A549 (cell line): ENCODE measurements around the gene TMSB10.
"Not testable (repeated sequence)": the region's sequence is repeated elsewhere in the genome, so short reads cannot be mapped to it uniquely, and the experiment has no call there.

Experiments
- CBX2 ChIP-seq: fragments of 200-600 bp; sonication (generic); IDR thresholded peaks from 2 replicates; pipeline ENCODE4 v1.6.1; 2016; ENCODE audit warnings: low read depth, mild to moderate bottlenecking, borderline replicate concordance
- CHD2 ChIP-seq: fragments of 150-350 bp; IDR thresholded peaks from 2 replicates; pipeline ENCODE4 v1.6.1; 2014; ENCODE audit warnings: low read length; ENCODE audit not compliant: partially characterized antibody
- MAFK ChIP-seq: fragments of 450-650 bp; IDR thresholded peaks from 2 replicates; pipeline ENCODE4 v1.6.1; 2014; ENCODE audit not compliant: partially characterized antibody
- PHF8 ChIP-seq: fragments of 200-600 bp; sonication (generic); IDR thresholded peaks from 2 replicates; pipeline ENCODE4 v1.6.1; 2016; ENCODE audit warnings: low read depth, mild to moderate bottlenecking, antibody characterized with exemption, moderate library complexity, borderline replicate concordance
- POLR2A ChIP-seq: IDR thresholded peaks from 2 replicates; pipeline ENCODE4 v1.6.1; 2012; ENCODE audit warnings: mild to moderate bottlenecking, low read length
- ZSCAN20 ChIP-seq: fragments of 250-450 bp; sonication (Bioruptor Pico); IDR thresholded peaks from 2 replicates; pipeline ENCODE4 v1.8.0; 2022; ENCODE audit warnings: mild to moderate bottlenecking, moderate library complexity
- TF ChIP-seq, protein P1 (sequence below): fragments of >200 bp; sonication (Bioruptor Twin); formaldehyde crosslinking; IDR thresholded peaks from 3 replicates; pipeline ENCODE4 v1.5.1; 2016
- TF ChIP-seq, protein P2 (sequence below): fragments of 200-600 bp; sonication (generic); IDR thresholded peaks from 2 replicates; pipeline ENCODE4 v1.6.1; 2016; ENCODE audit warnings: antibody characterized with exemption, mild to moderate bottlenecking, moderate library complexity

DNA sequence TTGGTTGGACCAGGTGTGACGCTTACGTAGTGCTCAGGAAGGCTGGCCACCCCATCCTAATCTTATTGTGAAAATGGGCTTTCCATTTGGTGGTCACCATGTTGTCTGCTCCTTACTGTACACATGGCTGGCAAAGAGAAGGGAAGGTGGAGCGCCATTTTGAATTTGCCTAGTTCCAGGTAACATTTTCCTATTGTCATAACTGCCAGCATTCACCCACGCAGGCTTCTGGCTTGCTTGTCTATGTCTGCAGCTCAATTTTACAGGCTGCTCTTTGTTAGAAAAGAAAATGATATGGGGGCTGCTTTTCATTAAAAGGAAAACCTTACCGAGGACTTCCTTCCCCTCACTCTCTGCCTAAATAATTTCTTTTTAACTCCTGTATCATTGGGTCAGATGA is 12.4 kb downstream of the TMSB10 start:
- TF ChIP-seq, protein P1, sequence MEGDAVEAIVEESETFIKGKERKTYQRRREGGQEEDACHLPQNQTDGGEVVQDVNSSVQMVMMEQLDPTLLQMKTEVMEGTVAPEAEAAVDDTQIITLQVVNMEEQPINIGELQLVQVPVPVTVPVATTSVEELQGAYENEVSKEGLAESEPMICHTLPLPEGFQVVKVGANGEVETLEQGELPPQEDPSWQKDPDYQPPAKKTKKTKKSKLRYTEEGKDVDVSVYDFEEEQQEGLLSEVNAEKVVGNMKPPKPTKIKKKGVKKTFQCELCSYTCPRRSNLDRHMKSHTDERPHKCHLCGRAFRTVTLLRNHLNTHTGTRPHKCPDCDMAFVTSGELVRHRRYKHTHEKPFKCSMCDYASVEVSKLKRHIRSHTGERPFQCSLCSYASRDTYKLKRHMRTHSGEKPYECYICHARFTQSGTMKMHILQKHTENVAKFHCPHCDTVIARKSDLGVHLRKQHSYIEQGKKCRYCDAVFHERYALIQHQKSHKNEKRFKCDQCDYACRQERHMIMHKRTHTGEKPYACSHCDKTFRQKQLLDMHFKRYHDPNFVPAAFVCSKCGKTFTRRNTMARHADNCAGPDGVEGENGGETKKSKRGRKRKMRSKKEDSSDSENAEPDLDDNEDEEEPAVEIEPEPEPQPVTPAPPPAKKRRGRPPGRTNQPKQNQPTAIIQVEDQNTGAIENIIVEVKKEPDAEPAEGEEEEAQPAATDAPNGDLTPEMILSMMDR = not testable (repeated sequence)
- not testable (repeated sequence) for TF ChIP-seq ZSCAN20, CHD2, MAFK, PHF8, POLR2A, CBX2
- TF ChIP-seq, protein P2, sequence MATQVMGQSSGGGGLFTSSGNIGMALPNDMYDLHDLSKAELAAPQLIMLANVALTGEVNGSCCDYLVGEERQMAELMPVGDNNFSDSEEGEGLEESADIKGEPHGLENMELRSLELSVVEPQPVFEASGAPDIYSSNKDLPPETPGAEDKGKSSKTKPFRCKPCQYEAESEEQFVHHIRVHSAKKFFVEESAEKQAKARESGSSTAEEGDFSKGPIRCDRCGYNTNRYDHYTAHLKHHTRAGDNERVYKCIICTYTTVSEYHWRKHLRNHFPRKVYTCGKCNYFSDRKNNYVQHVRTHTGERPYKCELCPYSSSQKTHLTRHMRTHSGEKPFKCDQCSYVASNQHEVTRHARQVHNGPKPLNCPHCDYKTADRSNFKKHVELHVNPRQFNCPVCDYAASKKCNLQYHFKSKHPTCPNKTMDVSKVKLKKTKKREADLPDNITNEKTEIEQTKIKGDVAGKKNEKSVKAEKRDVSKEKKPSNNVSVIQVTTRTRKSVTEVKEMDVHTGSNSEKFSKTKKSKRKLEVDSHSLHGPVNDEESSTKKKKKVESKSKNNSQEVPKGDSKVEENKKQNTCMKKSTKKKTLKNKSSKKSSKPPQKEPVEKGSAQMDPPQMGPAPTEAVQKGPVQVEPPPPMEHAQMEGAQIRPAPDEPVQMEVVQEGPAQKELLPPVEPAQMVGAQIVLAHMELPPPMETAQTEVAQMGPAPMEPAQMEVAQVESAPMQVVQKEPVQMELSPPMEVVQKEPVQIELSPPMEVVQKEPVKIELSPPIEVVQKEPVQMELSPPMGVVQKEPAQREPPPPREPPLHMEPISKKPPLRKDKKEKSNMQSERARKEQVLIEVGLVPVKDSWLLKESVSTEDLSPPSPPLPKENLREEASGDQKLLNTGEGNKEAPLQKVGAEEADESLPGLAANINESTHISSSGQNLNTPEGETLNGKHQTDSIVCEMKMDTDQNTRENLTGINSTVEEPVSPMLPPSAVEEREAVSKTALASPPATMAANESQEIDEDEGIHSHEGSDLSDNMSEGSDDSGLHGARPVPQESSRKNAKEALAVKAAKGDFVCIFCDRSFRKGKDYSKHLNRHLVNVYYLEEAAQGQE = not testable (repeated sequence)
